ENCODE results near the gene ARHGEF7.

Gene ARHGEF7

GRCh38 chr13:111335298-111335697 is 220.2 kb downstream of the ARHGEF7 start:
- Histone ChIP-seq H3F3A (ENCODE audit: insufficient read depth) (no peaks in the 10 kb centered on the region), H4K20me1 (ENCODE audit: low read depth, low read length) (no peaks in the 10 kb centered on the region), H3K79me2 (ENCODE audit: insufficient read depth, low read length) (no peaks in the 10 kb centered on the region), H3K27ac (ENCODE audit: low read depth, low read length) (no peak overlapping the region), H3K27me3 (ENCODE audit: low read length) (no peaks in the 10 kb centered on the region), H3K36me3 (ENCODE audit: low read length) (no peaks in the 10 kb centered on the region), H3K4me3 (ENCODE audit: insufficient read depth, low read length, poor library complexity, severe bottlenecking) (no peak overlapping the region), H3K9ac (ENCODE audit: low read length) (no peak overlapping the region), H3K9me3 (ENCODE audit: insufficient read depth, low read length) (0 out of 2 replicates have a peak, but pooled peaks cover 6% of the 10 kb centered on the region), H3K4me2 (ENCODE audit: low read depth, low read length, poor library complexity, severe bottlenecking) (no peak overlapping the region), H3K9me2 (replicated peaks; ENCODE audit: insufficient read depth, low read length) (no peaks in the 10 kb centered on the region), H2AFZ (ENCODE audit: low read depth, low read length, severe bottlenecking) (no peak overlapping the region)
- TF ChIP-seq EZH2phosphoT487 (conservative IDR thresholded peaks at IDR 0.05; ENCODE audit: low read length) (no peak), CTCF (IDR thresholded peaks at IDR 0.05; ENCODE audit: insufficient read depth, low read length, poor library complexity, severe bottlenecking) (no peak)

- H3K9me3 ChIP-seq (ENCODE audit: insufficient read depth, low read length) = 0 out of 2 replicates have a peak, but pooled peaks cover 6% of the 10 kb centered on the region
- no peak overlapping the region for H2AFZ ChIP-seq (ENCODE audit: low read depth, low read length, severe bottlenecking)
- no peaks in the 10 kb centered on the region for H3F3A ChIP-seq (ENCODE audit: insufficient read depth)
- H3K36me3 ChIP-seq (ENCODE audit: low read length) = no peaks in the 10 kb centered on the region
- H3K9ac ChIP-seq (ENCODE audit: low read length) = no peak overlapping the region
- H3K4me3 ChIP-seq (ENCODE audit: insufficient read depth, low read length, poor library complexity, severe bottlenecking) = no peak overlapping the region
- no peaks in the 10 kb centered on the region for H3K79me2 ChIP-seq (ENCODE audit: insufficient read depth, low read length)
- H3K27ac ChIP-seq (ENCODE audit: low read depth, low read length) = no peak overlapping the region
- no peak overlapping the region for H3K4me2 ChIP-seq (ENCODE audit: low read depth, low read length, poor library complexity, severe bottlenecking)
- no peaks in the 10 kb centered on the region for H3K9me2 ChIP-seq (replicated peaks; ENCODE audit: insufficient read depth, low read length)
- no peaks in the 10 kb centered on the region for H3K27me3 ChIP-seq (ENCODE audit: low read length)
- no peaks in the 10 kb centered on the region for H4K20me1 ChIP-seq (ENCODE audit: low read depth, low read length)
- no peak for TF ChIP-seq EZH2phosphoT487 (conservative IDR thresholded peaks at IDR 0.05; ENCODE audit: low read length)
- TF ChIP-seq CTCF (IDR thresholded peaks at IDR 0.05; ENCODE audit: insufficient read depth, low read length, poor library complexity, severe bottlenecking) = no peak
Measured at GRCh38 chr13:111336666-111337065, 221.6 kb downstream of the ARHGEF7 start.

GRCh38 chr13:111337206-111337605 is 222.1 kb downstream of the ARHGEF7 start:
- Histone ChIP-seq H3K36me3 (ENCODE audit: low read length) (no peaks in the 10 kb centered on the region), H2AFZ (ENCODE audit: low read depth, low read length, severe bottlenecking) (no peak overlapping the region), H3K27ac (ENCODE audit: low read depth, low read length) (no peak overlapping the region), H3K4me3 (ENCODE audit: insufficient read depth, low read length, poor library complexity, severe bottlenecking) (no peak overlapping the region), H3K27me3 (ENCODE audit: low read length) (no peaks in the 10 kb centered on the region), H3K9ac (ENCODE audit: low read length) (no peak overlapping the region), H4K20me1 (ENCODE audit: low read depth, low read length) (no peaks in the 10 kb centered on the region), H3K9me3 (ENCODE audit: insufficient read depth, low read length) (0 out of 2 replicates have a peak, but pooled peaks cover 6% of the 10 kb centered on the region), H3K79me2 (ENCODE audit: insufficient read depth, low read length) (no peaks in the 10 kb centered on the region), H3K4me2 (ENCODE audit: low read depth, low read length, poor library complexity, severe bottlenecking) (no peak overlapping the region), H3F3A (ENCODE audit: insufficient read depth) (no peaks in the 10 kb centered on the region), H3K9me2 (replicated peaks; ENCODE audit: insufficient read depth, low read length) (no peaks in the 10 kb centered on the region)
- TF ChIP-seq CTCF (IDR thresholded peaks at IDR 0.05; ENCODE audit: insufficient read depth, low read length, poor library complexity, severe bottlenecking) (no peak), EZH2phosphoT487 (conservative IDR thresholded peaks at IDR 0.05; ENCODE audit: low read length) (no peak)

Data from SU-DHL-6 (cell line).